Upper lobe of left lung (tissue), 4 donors: ENCODE measurements around the gene NXT1.

Experiments
- EP300 ChIP-seq, 4 donors: sonication (generic); formaldehyde crosslinking; IDR thresholded peaks; one replicate each; pipeline ENCODE4 v1.5.1; 2017; ENCODE audit warnings: antibody characterized with exemption in 4 of 4, control low read depth in 2 of 4
- POLR2A ChIP-seq, 4 donors: fragments of 450-650 bp; IDR thresholded peaks; one replicate each; pipeline ENCODE4 v1.5.1; 2016 to 2017; ENCODE audit warnings: antibody characterized with exemption in 4 of 4, mild to moderate bottlenecking in 2 of 4
- POLR2AphosphoS5 ChIP-seq, 2 donors: sonication (generic); formaldehyde crosslinking; IDR thresholded peaks; one replicate each; pipeline ENCODE4 v1.5.1; 2017; ENCODE audit warnings: antibody characterized with exemption in 2 of 2
- TF ChIP-seq, protein P1 (sequence below), 6 experiments: fragments of 450-650 bp in 4 of 6; fragments of 200-600 bp in 2 of 6; sonication (generic) in 2 of 6; IDR thresholded peaks; one replicate each; pipeline ENCODE4 v1.5.1; 2016 to 2019; ENCODE audit warnings: antibody characterized with exemption in 6 of 6

DNA sequence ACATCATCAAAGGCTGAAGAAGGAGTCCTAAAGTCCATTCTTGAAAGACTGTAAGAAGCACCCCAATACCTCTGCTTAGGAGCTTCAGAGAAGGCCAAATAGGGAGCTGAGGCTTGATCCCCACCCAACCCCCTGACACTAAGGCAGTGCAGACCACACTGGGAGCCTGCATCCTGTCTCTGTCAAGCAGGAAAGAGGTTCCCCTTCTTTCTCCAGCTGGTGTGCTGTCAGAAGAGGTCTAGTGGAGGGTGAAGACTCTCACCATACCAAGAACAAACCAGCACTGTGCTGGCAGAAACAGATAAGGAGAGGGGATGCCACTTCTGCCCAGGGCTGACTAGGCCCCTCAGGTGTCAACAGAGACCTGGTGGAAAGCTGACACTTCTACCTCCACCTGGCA, 31.3 kb downstream of the NXT1 start:
- TF ChIP-seq, protein P1, sequence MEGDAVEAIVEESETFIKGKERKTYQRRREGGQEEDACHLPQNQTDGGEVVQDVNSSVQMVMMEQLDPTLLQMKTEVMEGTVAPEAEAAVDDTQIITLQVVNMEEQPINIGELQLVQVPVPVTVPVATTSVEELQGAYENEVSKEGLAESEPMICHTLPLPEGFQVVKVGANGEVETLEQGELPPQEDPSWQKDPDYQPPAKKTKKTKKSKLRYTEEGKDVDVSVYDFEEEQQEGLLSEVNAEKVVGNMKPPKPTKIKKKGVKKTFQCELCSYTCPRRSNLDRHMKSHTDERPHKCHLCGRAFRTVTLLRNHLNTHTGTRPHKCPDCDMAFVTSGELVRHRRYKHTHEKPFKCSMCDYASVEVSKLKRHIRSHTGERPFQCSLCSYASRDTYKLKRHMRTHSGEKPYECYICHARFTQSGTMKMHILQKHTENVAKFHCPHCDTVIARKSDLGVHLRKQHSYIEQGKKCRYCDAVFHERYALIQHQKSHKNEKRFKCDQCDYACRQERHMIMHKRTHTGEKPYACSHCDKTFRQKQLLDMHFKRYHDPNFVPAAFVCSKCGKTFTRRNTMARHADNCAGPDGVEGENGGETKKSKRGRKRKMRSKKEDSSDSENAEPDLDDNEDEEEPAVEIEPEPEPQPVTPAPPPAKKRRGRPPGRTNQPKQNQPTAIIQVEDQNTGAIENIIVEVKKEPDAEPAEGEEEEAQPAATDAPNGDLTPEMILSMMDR (IDR thresholded peaks at IDR 0.05), result no peak
- TF ChIP-seq POLR2A (IDR thresholded peaks at IDR 0.05), result no peak
- TF ChIP-seq POLR2AphosphoS5 (IDR thresholded peaks at IDR 0.05), result no peak
- TF ChIP-seq EP300 (IDR thresholded peaks at IDR 0.05), result no peak
